IMR-90 (cell line): ENCODE measurements around the gene MMP25. TPM values are rescaled to one million over a fixed set of nuclear protein-coding genes. Genes with fewer than 3 reads are reported as not detected.

Experiments
- ATAC-seq: fragments of 200-7000 bp; cut with Tn5 transposase; 2 replicates; pipeline ENCODE4 v1.9.1; 2020; ENCODE audit warnings: low read depth, mild to moderate bottlenecking, moderate library complexity
- BruUV-seq: library from RNA; stranded (reverse); fragments of 400-500 nt; replicated peaks from 2 replicates; lab custom pipeline; 2021; lab: Mats Ljungman, UMichigan
- CTCF ChIA-PET: fragments of 300-600 bp; formaldehyde crosslinking; extraction: SDS; loops from one replicate; lab custom pipeline; 2021; ENCODE audit warnings: antibody characterized with exemption; lab: Yijun Ruan, JAX
- POLR2A ChIA-PET: fragments of 300-600 bp; sonication (Branson Sonifier 250); formaldehyde crosslinking; loops from one replicate; lab custom pipeline; 2022; ENCODE audit warnings: antibody characterized with exemption; ENCODE audit not compliant: unreplicated experiment; lab: Charles Lee
- DNase-seq: peaks from one replicate; pipeline ENCODE4 v3.0.0; 2013
- H2AFZ ChIP-seq: replicated peaks from 2 replicates; pipeline ENCODE3; 2013; ENCODE audit warnings: low read length, mild to moderate bottlenecking; ENCODE audit not compliant: poor library complexity
- H2AK5ac ChIP-seq: 2 replicates; pipeline ENCODE4 v1.6.1; 2013; ENCODE audit warnings: low read depth, low read length, inconsistent platforms
- H2AK9ac ChIP-seq: replicated peaks from 2 replicates; pipeline ENCODE3; 2013; ENCODE audit warnings: mild to moderate bottlenecking, low read depth, low read length, moderate library complexity; ENCODE audit not compliant: poor library complexity
- H2BK120ac ChIP-seq: 2 replicates; pipeline ENCODE4 v1.6.1; 2013; ENCODE audit warnings: low read depth, low read length, inconsistent platforms
- H2BK15ac ChIP-seq: 3 replicates; pipeline ENCODE4 v1.6.1; 2013; ENCODE audit warnings: low read depth, low read length, inconsistent platforms
- H2BK20ac ChIP-seq: 2 replicates; pipeline ENCODE4 v1.6.1; 2013; ENCODE audit warnings: low read depth, mild to moderate bottlenecking, inconsistent platforms, low read length, moderate library complexity
- H2BK5ac ChIP-seq: 2 replicates; pipeline ENCODE4 v1.6.1; 2013; ENCODE audit warnings: mild to moderate bottlenecking, low read depth, low read length, inconsistent platforms; ENCODE audit not compliant: poor library complexity, severe bottlenecking
- H3K14ac ChIP-seq: replicated peaks from 2 replicates; pipeline ENCODE4 v1.6.1; 2013; ENCODE audit warnings: low read depth, low read length, inconsistent platforms
- H3K18ac ChIP-seq: 2 replicates; pipeline ENCODE4 v1.6.1; 2013; ENCODE audit warnings: low read depth, low read length, control low read depth
- H3K23ac ChIP-seq: 2 replicates; pipeline ENCODE4 v1.6.1; 2013; ENCODE audit warnings: low read depth, low read length, inconsistent platforms
- H3K27ac ChIP-seq: 2 replicates; pipeline ENCODE4 v1.5.1; 2013; ENCODE audit warnings: mild to moderate bottlenecking, control low read depth, low read length; ENCODE audit not compliant: insufficient read depth
- H3K27me3 ChIP-seq: 2 replicates; pipeline ENCODE4 v1.6.1; 2013; ENCODE audit warnings: low read length; ENCODE audit not compliant: control insufficient read depth, insufficient read depth
- H3K36me3 ChIP-seq: 2 replicates; pipeline ENCODE4 v1.6.1; 2013; ENCODE audit warnings: low read length, mixed read lengths; ENCODE audit not compliant: control insufficient read depth, insufficient read depth
- H3K4ac ChIP-seq: 2 replicates; pipeline ENCODE4 v1.6.1; 2013; ENCODE audit warnings: low read depth, low read length, inconsistent platforms
- H3K4me1 ChIP-seq: 2 replicates; pipeline ENCODE4 v1.6.1; 2013; ENCODE audit warnings: low read length, mixed read lengths; ENCODE audit not compliant: control insufficient read depth, insufficient read depth
- H3K4me2 ChIP-seq: 2 replicates; pipeline ENCODE4 v1.6.1; 2013; ENCODE audit warnings: low read depth, mild to moderate bottlenecking, control low read depth, low read length, moderate library complexity
- H3K4me3 ChIP-seq: 2 replicates; pipeline ENCODE4 v1.5.1; 2013; ENCODE audit warnings: low read depth, mild to moderate bottlenecking, control low read depth, low read length, moderate library complexity; ENCODE audit not compliant: insufficient read depth
- H3K56ac ChIP-seq: 2 replicates; pipeline ENCODE4 v1.6.1; 2013; ENCODE audit warnings: low read length, inconsistent platforms; ENCODE audit not compliant: insufficient read depth; ENCODE audit errors: extremely low read depth
- H3K79me1 ChIP-seq, 2 experiments: 2 replicates each; pipeline ENCODE4 v1.6.1; 2013; ENCODE audit warnings: low read length in 2 of 2, inconsistent platforms in 1 of 2, low read depth in 1 of 2
- H3K9ac ChIP-seq: 2 replicates; pipeline ENCODE4 v1.6.1; 2013; ENCODE audit warnings: low read depth, low read length, control low read depth
- H3K9me1 ChIP-seq: 2 replicates; pipeline ENCODE4 v1.6.1; 2013; ENCODE audit warnings: low read length, inconsistent platforms; ENCODE audit not compliant: insufficient read depth
- H3K9me3 ChIP-seq: 2 replicates; pipeline ENCODE4 v1.6.1; 2013; ENCODE audit warnings: low read length; ENCODE audit not compliant: control insufficient read depth, insufficient read depth
- H4K20me1 ChIP-seq: 2 replicates; pipeline ENCODE4 v1.6.1; 2013; ENCODE audit warnings: low read length, inconsistent platforms; ENCODE audit not compliant: insufficient read depth
- H4K5ac ChIP-seq: 2 replicates; pipeline ENCODE4 v1.6.1; 2013; ENCODE audit warnings: mild to moderate bottlenecking, low read depth, low read length, control low read depth
- H4K8ac ChIP-seq, 2 experiments: 2 replicates each; pipeline ENCODE4 v1.6.1; 2013; ENCODE audit warnings: low read depth in 2 of 2, low read length in 2 of 2, control low read depth in 1 of 2, inconsistent platforms in 1 of 2
- H4K91ac ChIP-seq: 2 replicates; pipeline ENCODE4 v1.6.1; 2013; ENCODE audit warnings: low read depth, low read length, inconsistent platforms; ENCODE audit not compliant: insufficient read depth
- BHLHE40 ChIP-seq: fragments of 150-350 bp; IDR thresholded peaks from 2 replicates; pipeline ENCODE4 v1.6.1; 2016; ENCODE audit warnings: mild to moderate bottlenecking, low read depth, low read length
- CHD1 ChIP-seq: IDR thresholded peaks from 2 replicates; pipeline ENCODE4 v1.6.1; 2012; ENCODE audit warnings: low read depth, low read length, improper control_type of control experiment
- MAFK ChIP-seq: IDR thresholded peaks from 2 replicates; pipeline ENCODE4 v1.6.1; 2012; ENCODE audit warnings: low read depth, low read length, improper control_type of control experiment
- MAZ ChIP-seq: IDR thresholded peaks from 2 replicates; pipeline ENCODE4 v1.6.1; 2012; ENCODE audit warnings: low read depth, mild to moderate bottlenecking, low read length, improper control_type of control experiment, moderate library complexity, borderline replicate concordance
- MXI1 ChIP-seq: IDR thresholded peaks from 2 replicates; pipeline ENCODE4 v1.6.1; 2012; ENCODE audit warnings: low read depth, mild to moderate bottlenecking, low read length, moderate library complexity, borderline replicate concordance
- WGBS, 2 experiments: methylation state at CpG; one replicate each; pipeline versions ENCODE4 v1.1.5 to v1.1.7; 2013; ENCODE audit warnings: missing lambda C conversion rate in 2 of 2; ENCODE audit not compliant: insufficient read length in 1 of 2; ENCODE audit errors: extremely low coverage in 2 of 2; 5-methylcytosine and 5-hydroxymethylcytosine counted together
- dilution Hi-C: fragments of 300-500 bp; cut with HindIII; formaldehyde crosslinking; loops from one replicate; pipeline ENCODE4 v1.14.3; 2018; ENCODE audit warnings: low sequenced_read_pairs; ENCODE audit not compliant: unreplicated experiment
- in situ Hi-C: fragments of 300-500 bp; cut with MboI; formaldehyde crosslinking; loops from 3 replicates; pipeline ENCODE4 v1.14.3; 2019; ENCODE audit warnings: low sequenced_read_pairs, inconsistent platforms, mixed read lengths
- intact Hi-C: fragments of 100-400 bp; cut with micrococcal nuclease; formaldehyde crosslinking; loops from 2 replicates; pipeline ENCODE4 v1.10.0; 2022
- polyA plus RNA-seq, 3 experiments: library from polyadenylated mRNA; depleted of rRNA; stranded (reverse); fragments of >200 nt; gene quantifications; 2 replicates each; pipeline ENCODE4 v1.2.3, GENCODE V29; 2012; ENCODE audit warnings: low replicate concordance in 1 of 3
- total RNA-seq: library from RNA; depleted of rRNA; stranded (reverse); fragments of >200 nt; gene quantifications from 2 replicates; pipeline ENCODE4 v1.2.3, GENCODE V29; 2012
- TF ChIP-seq, protein P1 (sequence below): conservative IDR thresholded peaks from 2 replicates; pipeline ENCODE4 v1.5.1; 2012; ENCODE audit warnings: mild to moderate bottlenecking, low read depth, low read length, improper control_type of control experiment
- TF ChIP-seq, protein P2 (sequence below): fragments of 150-350 bp; IDR thresholded peaks from 2 replicates; pipeline ENCODE4 v1.6.1; 2017; ENCODE audit warnings: mild to moderate bottlenecking, antibody characterized with exemption, low read length, low read depth

Gene MMP25
- total and polyA plus RNA-seq, 2 of the 4 experiments (the other 2 are of a cell fraction) = 0.07 TPM; not detected in 1

DNA sequence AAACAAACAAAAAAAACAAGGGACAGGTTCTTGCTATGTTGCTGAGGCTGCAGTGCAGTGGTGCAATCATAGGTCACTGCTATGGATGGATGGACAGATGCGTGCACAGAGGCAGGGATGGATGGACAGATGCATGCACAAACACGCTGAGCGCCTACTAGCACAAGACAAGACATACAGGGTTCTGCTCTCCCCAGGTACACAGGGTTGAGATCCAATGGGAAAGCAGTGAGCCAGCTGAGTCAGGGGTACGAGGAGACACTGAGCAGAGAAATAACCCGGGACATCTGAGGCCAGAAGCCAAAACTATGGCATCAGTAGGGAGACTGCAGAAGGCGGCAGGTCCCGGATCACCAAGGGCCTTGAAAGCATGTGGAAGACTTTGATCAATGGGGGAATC is 25.3 kb downstream of the MMP25 start:
- no TSS peak for BruUV-seq

More for the DNA sequence above, 25.3 kb downstream of the MMP25 start:
- H2BK5ac ChIP-seq = no peak overlapping the region
- ATAC-seq (no peak), DNase-seq (no peak)
- peaks cover under 1% of the 10 kb centered on the region in 2 experiments; a peak in 1 of 4 replicates for H3K79me1 ChIP-seq
- H2BK120ac ChIP-seq = no peak overlapping the region
- no peaks in the 10 kb centered on the region for H3K4me1 ChIP-seq
- H4K91ac ChIP-seq = no peak overlapping the region
- dilution Hi-C loops = no loop called here
- no peaks in the 10 kb centered on the region for H3K9me3 ChIP-seq
- TF ChIP-seq MAZ (no peak), BHLHE40 (no peak), CHD1 (no peak), MAFK (no peak), MXI1 (no peak)
- TF ChIP-seq, protein P1, sequence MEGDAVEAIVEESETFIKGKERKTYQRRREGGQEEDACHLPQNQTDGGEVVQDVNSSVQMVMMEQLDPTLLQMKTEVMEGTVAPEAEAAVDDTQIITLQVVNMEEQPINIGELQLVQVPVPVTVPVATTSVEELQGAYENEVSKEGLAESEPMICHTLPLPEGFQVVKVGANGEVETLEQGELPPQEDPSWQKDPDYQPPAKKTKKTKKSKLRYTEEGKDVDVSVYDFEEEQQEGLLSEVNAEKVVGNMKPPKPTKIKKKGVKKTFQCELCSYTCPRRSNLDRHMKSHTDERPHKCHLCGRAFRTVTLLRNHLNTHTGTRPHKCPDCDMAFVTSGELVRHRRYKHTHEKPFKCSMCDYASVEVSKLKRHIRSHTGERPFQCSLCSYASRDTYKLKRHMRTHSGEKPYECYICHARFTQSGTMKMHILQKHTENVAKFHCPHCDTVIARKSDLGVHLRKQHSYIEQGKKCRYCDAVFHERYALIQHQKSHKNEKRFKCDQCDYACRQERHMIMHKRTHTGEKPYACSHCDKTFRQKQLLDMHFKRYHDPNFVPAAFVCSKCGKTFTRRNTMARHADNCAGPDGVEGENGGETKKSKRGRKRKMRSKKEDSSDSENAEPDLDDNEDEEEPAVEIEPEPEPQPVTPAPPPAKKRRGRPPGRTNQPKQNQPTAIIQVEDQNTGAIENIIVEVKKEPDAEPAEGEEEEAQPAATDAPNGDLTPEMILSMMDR = no peak
- TF ChIP-seq, protein P2, sequence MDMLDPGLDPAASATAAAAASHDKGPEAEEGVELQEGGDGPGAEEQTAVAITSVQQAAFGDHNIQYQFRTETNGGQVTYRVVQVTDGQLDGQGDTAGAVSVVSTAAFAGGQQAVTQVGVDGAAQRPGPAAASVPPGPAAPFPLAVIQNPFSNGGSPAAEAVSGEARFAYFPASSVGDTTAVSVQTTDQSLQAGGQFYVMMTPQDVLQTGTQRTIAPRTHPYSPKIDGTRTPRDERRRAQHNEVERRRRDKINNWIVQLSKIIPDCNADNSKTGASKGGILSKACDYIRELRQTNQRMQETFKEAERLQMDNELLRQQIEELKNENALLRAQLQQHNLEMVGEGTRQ = no peak
- H3K9me1 ChIP-seq = peaks cover 6% of the 10 kb centered on the region; the same call in 1 of the 2 replicates
- H3K4ac ChIP-seq = no peak overlapping the region
- H2BK15ac ChIP-seq = no peak overlapping the region
- no peak overlapping the region for H4K8ac ChIP-seq
- intact Hi-C loops = no loop called here
- no peak overlapping the region for H3K9ac ChIP-seq
- no peak overlapping the region for H4K5ac ChIP-seq
- in situ Hi-C loops = no loop called here
- H3K18ac ChIP-seq = no peak overlapping the region
- H2AK9ac ChIP-seq = no peak overlapping the region
- H2AFZ ChIP-seq = no peak overlapping the region
- H3K27me3 ChIP-seq = peaks cover 31% of the 10 kb centered on the region
- H4K20me1 ChIP-seq = no peaks in the 10 kb centered on the region
- H2BK20ac ChIP-seq = no peak overlapping the region
- no peak overlapping the region for H3K4me3 ChIP-seq
- POLR2A ChIA-PET = no interaction called here
- no peak overlapping the region for H3K4me2 ChIP-seq
- H3K23ac ChIP-seq = no peak overlapping the region
- CTCF ChIA-PET = no interaction called here
- H3K27ac ChIP-seq = no peak overlapping the region
- H2AK5ac ChIP-seq = no peak overlapping the region
- no peaks in the 10 kb centered on the region for H3K36me3 ChIP-seq
- H3K14ac ChIP-seq = no peak overlapping the region
- WGBS, 2 experiments = 62% methylated on average over 4 of the region's 7 CpGs; no CpG with 5 or more reads in 1 of the 2 experiments
- H3K56ac ChIP-seq = no peak overlapping the region
